ENCODE data around the gene KIAA1328. TPM values are rescaled to one million over a fixed set of nuclear protein-coding genes. Genes with fewer than 3 reads are reported as not detected.
"Not testable (repeated sequence)": the region's sequence is repeated elsewhere in the genome, so short reads cannot be mapped to it uniquely, and the experiment has no call there.

Gene KIAA1328
- polyA plus RNA-seq, 1 donor = 15.0 TPM

- DNase-seq = no peak
These were observed 7.2 kb upstream of the KIAA1328 start for GRCh38 chr18:36821681-36822080.

GRCh38 chr18:36825526-36825925 is 3.4 kb upstream of the KIAA1328 start:
- no peak for DNase-seq

GRCh38 chr18:36826556-36826955 is 2.4 kb upstream of the KIAA1328 start:
- no peak for DNase-seq

- DNase-seq = no peak
These were observed 734 bp upstream of the KIAA1328 start for GRCh38 chr18:36828157-36828629.

GRCh38 chr18:36829362-36830157 is 633 bp downstream of the KIAA1328 start:
- no peak for DNase-seq

GRCh38 chr18:36830158-36830495 is 1.2 kb downstream of the KIAA1328 start:
- DNase-seq = no peak

- no peak for DNase-seq
These were observed 2.2 kb downstream of the KIAA1328 start for GRCh38 chr18:36831139-36831538.

- DNase-seq = no peak
These were observed 4.2 kb downstream of the KIAA1328 start for GRCh38 chr18:36833120-36833519.

GRCh38 chr18:36835927-36836326 is 7.0 kb downstream of the KIAA1328 start:
- no peak for DNase-seq

- DNase-seq = no peak
These were observed 10.9 kb downstream of the KIAA1328 start for GRCh38 chr18:36839835-36840234.

- DNase-seq = no peak
These were observed 14.3 kb downstream of the KIAA1328 start for GRCh38 chr18:36843199-36843598.

- no peak for DNase-seq
These were observed 14.9 kb downstream of the KIAA1328 start for GRCh38 chr18:36843784-36844183.

- DNase-seq = no peak
These were observed 19.7 kb downstream of the KIAA1328 start for GRCh38 chr18:36848609-36849008.

GRCh38 chr18:36849288-36850006 is 20.5 kb downstream of the KIAA1328 start:
- DNase-seq = no peak

- DNase-seq = no peak
These were observed 21.7 kb downstream of the KIAA1328 start for GRCh38 chr18:36850527-36851201.

- no peak for DNase-seq
These were observed 22.3 kb downstream of the KIAA1328 start for GRCh38 chr18:36851202-36851590.

- no peak for DNase-seq
These were observed 27.9 kb downstream of the KIAA1328 start for GRCh38 chr18:36856815-36857214.

GRCh38 chr18:36862182-36862581 is 33.3 kb downstream of the KIAA1328 start:
- no peak for DNase-seq

- no peak for DNase-seq
These were observed 38.1 kb downstream of the KIAA1328 start for GRCh38 chr18:36867056-36867455.

GRCh38 chr18:36871801-36872200 is 42.9 kb downstream of the KIAA1328 start:
- DNase-seq = no peak

GRCh38 chr18:36872329-36872728 is 43.4 kb downstream of the KIAA1328 start:
- DNase-seq = peak; percentile 11

GRCh38 chr18:36873826-36874225 is 44.9 kb downstream of the KIAA1328 start:
- DNase-seq = not testable (repeated sequence)

- not testable (repeated sequence) for DNase-seq
These were observed 50.9 kb downstream of the KIAA1328 start for GRCh38 chr18:36879796-36880195.
